DLD1 (cell line): ENCODE measurements around the gene NFIC.
"Not testable (repeated sequence)": the region's sequence is repeated elsewhere in the genome, so short reads cannot be mapped to it uniquely, and the experiment has no call there.

Experiments used
- in situ Hi-C: cut with HindIII; loops from 2 replicates; pipeline ENCODE4 v1.10.0; 2017; ENCODE audit warnings: low sequenced_read_pairs

The NFIC gene

GRCh38 chr19:3448616-3449334, 82.4 kb downstream of the NFIC start:
- in situ Hi-C loops = no loop called here

- in situ Hi-C loops = no loop called here
Measured at GRCh38 chr19:3450796-3451411, 84.5 kb downstream of the NFIC start.

- in situ Hi-C loops = no loop called here
Measured at GRCh38 chr19:3451451-3451866, 85.1 kb downstream of the NFIC start.

GRCh38 chr19:3452171-3452941, 86.0 kb downstream of the NFIC start:
- in situ Hi-C loops = no loop called here

GRCh38 chr19:3452942-3453214, 86.5 kb downstream of the NFIC start:
- in situ Hi-C loops = not testable (repeated sequence)

GRCh38 chr19:3453840-3454239, 87.5 kb downstream of the NFIC start:
- in situ Hi-C loops = no loop called here

GRCh38 chr19:3454656-3455392, 88.4 kb downstream of the NFIC start:
- in situ Hi-C loops = no loop called here

GRCh38 chr19:3455393-3455955, 89.1 kb downstream of the NFIC start:
- in situ Hi-C loops = no loop called here

- in situ Hi-C loops = no loop called here
Measured at GRCh38 chr19:3455960-3456601, 89.7 kb downstream of the NFIC start.

- in situ Hi-C loops = no loop called here
Measured at GRCh38 chr19:3456925-3457527, 90.6 kb downstream of the NFIC start.

GRCh38 chr19:3457528-3458228, 91.3 kb downstream of the NFIC start:
- in situ Hi-C loops = no loop called here

GRCh38 chr19:3458229-3459088, 92.1 kb downstream of the NFIC start:
- in situ Hi-C loops = no loop called here

- in situ Hi-C loops = no loop called here
Measured at GRCh38 chr19:3459089-3459881, 92.9 kb downstream of the NFIC start.

GRCh38 chr19:3459965-3460582, 93.7 kb downstream of the NFIC start:
- in situ Hi-C loops = no loop called here

GRCh38 chr19:3462991-3463713, 96.8 kb downstream of the NFIC start:
- in situ Hi-C loops = no loop called here

GRCh38 chr19:3463714-3464586, 97.6 kb downstream of the NFIC start:
- in situ Hi-C loops = no loop called here
